HEK293T (cell line): ENCODE data around the gene FNDC3B.

ENCODE experiments used
- BHLHE40 ChIP-seq: fragments of 450-650 bp; IDR thresholded peaks from 2 replicates; pipeline ENCODE4 v1.6.1; 2016; ENCODE audit warnings: mild to moderate bottlenecking, moderate library complexity, borderline replicate concordance
- CTBP1 ChIP-seq: fragments of 450-650 bp; IDR thresholded peaks from 2 replicates; pipeline ENCODE4 v1.6.1; 2016; ENCODE audit warnings: borderline replicate concordance
- FOXA1 ChIP-seq: fragments of 450-650 bp; IDR thresholded peaks from 2 replicates; pipeline ENCODE4 v1.6.1; 2016; ENCODE audit warnings: mild to moderate bottlenecking
- FOXK2 ChIP-seq: fragments of 450-650 bp; IDR thresholded peaks from 2 replicates; pipeline ENCODE4 v1.6.1; 2016; ENCODE audit warnings: mild to moderate bottlenecking
- FOXM1 ChIP-seq: fragments of 450-650 bp; IDR thresholded peaks from 2 replicates; pipeline ENCODE4 v1.6.1; 2017; ENCODE audit warnings: mild to moderate bottlenecking, borderline replicate concordance
- L3MBTL2 ChIP-seq: fragments of 450-650 bp; conservative IDR thresholded peaks from 2 replicates; pipeline ENCODE4 v1.6.1; 2016; ENCODE audit warnings: mild to moderate bottlenecking
- NFRKB ChIP-seq: fragments of 450-650 bp; IDR thresholded peaks from 2 replicates; pipeline ENCODE4 v1.6.1; 2016; ENCODE audit warnings: mild to moderate bottlenecking, moderate library complexity
- SP1 ChIP-seq: fragments of 450-650 bp; IDR thresholded peaks from 2 replicates; pipeline ENCODE4 v1.6.1; 2017
- TARDBP ChIP-seq: fragments of 450-650 bp; IDR thresholded peaks from 2 replicates; pipeline ENCODE4 v1.6.1; 2016
- ZNF384 ChIP-seq: fragments of 450-650 bp; IDR thresholded peaks from 2 replicates; pipeline ENCODE4 v1.6.1; 2016

DNA sequence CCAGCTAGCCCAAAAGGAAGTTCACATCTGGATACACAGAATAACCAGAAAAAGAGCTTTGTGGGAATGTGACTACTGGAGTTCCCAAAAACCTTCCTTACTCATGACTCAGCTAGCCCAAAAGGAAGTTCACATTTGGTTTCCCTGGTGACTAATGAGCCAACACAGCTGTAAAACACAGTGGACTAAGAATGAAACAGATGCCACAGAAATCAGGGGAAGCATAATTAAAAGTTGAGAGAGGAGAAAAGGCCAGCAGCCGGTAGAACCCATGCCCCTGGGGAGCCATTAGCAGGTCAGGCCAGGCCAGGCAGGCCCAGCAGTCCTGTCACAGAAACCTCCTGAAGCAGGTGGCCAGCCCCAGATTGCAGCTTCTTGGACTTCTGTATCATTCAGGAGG lies 278.6 kb downstream of the FNDC3B start:
- TF ChIP-seq ZNF384: no peak
- no peak for TF ChIP-seq FOXK2
- TF ChIP-seq FOXM1: no peak
- TF ChIP-seq TARDBP: no peak
- no peak for TF ChIP-seq BHLHE40
- no peak for TF ChIP-seq SP1
- TF ChIP-seq FOXA1: no peak
- TF ChIP-seq NFRKB: no peak
- no peak for TF ChIP-seq CTBP1
- TF ChIP-seq L3MBTL2: no peak
